HEK293 (cell line): ENCODE results near the gene KLHL17.
A peak's percentile ranks its signal among the peaks of the same experiment; 100 is the strongest.

ENCODE experiments used
- HOXD13 ChIP-seq: sonication (generic); formaldehyde crosslinking; IDR thresholded peaks from 2 replicates; pipeline ENCODE4 v1.8.0; 2022; ENCODE audit warnings: missing genetic modification reagents, borderline replicate concordance
- KLF1 ChIP-seq: fragments of 450-650 bp; formaldehyde crosslinking; IDR thresholded peaks from 2 replicates; pipeline ENCODE4 v1.5.1; 2016; ENCODE audit warnings: missing biosample characterization, missing genetic modification characterization
- KLF8 ChIP-seq: fragments of 450-650 bp; formaldehyde crosslinking; IDR thresholded peaks from 2 replicates; pipeline ENCODE4 v1.5.1; 2016; ENCODE audit warnings: missing biosample characterization, missing genetic modification characterization
- MEIS1 ChIP-seq: sonication (generic); formaldehyde crosslinking; IDR thresholded peaks from 2 replicates; pipeline ENCODE4 v1.8.1; 2022; ENCODE audit warnings: missing genetic modification reagents, mild to moderate bottlenecking, borderline replicate concordance
- SALL2 ChIP-seq: fragments of 450-650 bp; formaldehyde crosslinking; IDR thresholded peaks from 2 replicates; pipeline ENCODE4 v1.5.0; 2017; ENCODE audit warnings: missing biosample characterization, mild to moderate bottlenecking, missing genetic modification characterization, borderline replicate concordance
- SP7 ChIP-seq: fragments of 450-650 bp; formaldehyde crosslinking; IDR thresholded peaks from 2 replicates; pipeline ENCODE4 v1.5.1; 2016; ENCODE audit warnings: missing biosample characterization, missing genetic modification characterization
- TRIM28 ChIP-seq: IDR thresholded peaks from 2 replicates; pipeline ENCODE4 v1.6.1; 2011; ENCODE audit warnings: low read length, control low read depth, borderline replicate concordance
- ZBTB1 ChIP-seq: fragments of 450-650 bp; formaldehyde crosslinking; IDR thresholded peaks from 2 replicates; pipeline ENCODE4 v1.5.1; 2016; ENCODE audit warnings: missing biosample characterization, missing genetic modification characterization
- ZBTB21 ChIP-seq: fragments of 450-650 bp; formaldehyde crosslinking; IDR thresholded peaks from 2 replicates; pipeline ENCODE4 v1.5.1; 2017; ENCODE audit warnings: missing biosample characterization, missing genetic modification characterization
- ZBTB7A ChIP-seq: fragments of 450-650 bp; formaldehyde crosslinking; IDR thresholded peaks from 2 replicates; pipeline ENCODE4 v1.5.1; 2016; ENCODE audit warnings: low read depth, missing biosample characterization, missing genetic modification characterization
- ZBTB8A ChIP-seq: fragments of 450-650 bp; formaldehyde crosslinking; IDR thresholded peaks from 2 replicates; pipeline ENCODE4 v1.5.1; 2016; ENCODE audit warnings: missing biosample characterization, missing genetic modification characterization
- ZEB2 ChIP-seq: fragments of 450-650 bp; formaldehyde crosslinking; IDR thresholded peaks from 2 replicates; pipeline ENCODE4 v1.5.1; 2016; ENCODE audit warnings: missing biosample characterization, missing genetic modification characterization
- ZNF138 ChIP-seq: fragments of 450-650 bp; formaldehyde crosslinking; IDR thresholded peaks from 2 replicates; pipeline ENCODE4 v1.5.1; 2016; ENCODE audit warnings: missing biosample characterization, missing genetic modification characterization, borderline replicate concordance
- ZNF155 ChIP-seq: fragments of 450-650 bp; formaldehyde crosslinking; IDR thresholded peaks from 2 replicates; pipeline ENCODE4 v1.5.1; 2016; ENCODE audit warnings: missing biosample characterization, missing genetic modification characterization
- ZNF274 ChIP-seq, 2 experiments: fragments of 200-500 bp in 1 of 2; fragments of 450-650 bp in 1 of 2; sonication (Bioruptor generic) in 1 of 2; formaldehyde crosslinking in 1 of 2; IDR thresholded peaks; 2 replicates each; pipeline versions ENCODE4 v1.5.1 to v1.6.1; 2014 to 2016; ENCODE audit warnings: borderline replicate concordance in 1 of 2, inconsistent platforms in 1 of 2, low read length in 1 of 2, missing biosample characterization in 1 of 2, missing genetic modification characterization in 1 of 2
- ZNF350 ChIP-seq: fragments of 450-650 bp; formaldehyde crosslinking; IDR thresholded peaks from 2 replicates; pipeline ENCODE4 v1.5.0; 2017; ENCODE audit warnings: missing biosample characterization, mild to moderate bottlenecking, missing genetic modification characterization
- ZNF394 ChIP-seq: fragments of 450-650 bp; formaldehyde crosslinking; IDR thresholded peaks from 2 replicates; pipeline ENCODE4 v1.5.1; 2016; ENCODE audit warnings: missing biosample characterization, missing genetic modification characterization, mild to moderate bottlenecking, moderate library complexity, borderline replicate concordance
- ZNF416 ChIP-seq: fragments of 450-650 bp; formaldehyde crosslinking; IDR thresholded peaks from 2 replicates; pipeline ENCODE4 v1.5.1; 2016; ENCODE audit warnings: missing biosample characterization, missing genetic modification characterization
- ZNF48 ChIP-seq: fragments of 450-650 bp; formaldehyde crosslinking; IDR thresholded peaks from 2 replicates; pipeline ENCODE4 v1.5.1; 2016; ENCODE audit warnings: missing biosample characterization, missing genetic modification characterization
- ZNF514 ChIP-seq: fragments of 450-650 bp; formaldehyde crosslinking; IDR thresholded peaks from 2 replicates; pipeline ENCODE4 v1.5.1; 2016; ENCODE audit warnings: missing biosample characterization, missing genetic modification characterization
- ZNF529 ChIP-seq: fragments of 450-650 bp; formaldehyde crosslinking; IDR thresholded peaks from 2 replicates; pipeline ENCODE4 v1.5.1; 2017; ENCODE audit warnings: missing genetic modification characterization, missing biosample characterization; ENCODE audit not compliant: insufficient replicate concordance
- ZNF555 ChIP-seq: fragments of 450-650 bp; formaldehyde crosslinking; conservative IDR thresholded peaks from 2 replicates; pipeline ENCODE4 v1.5.1; 2017; ENCODE audit warnings: missing biosample characterization, mild to moderate bottlenecking, missing genetic modification characterization, inconsistent platforms
- ZNF560 ChIP-seq: fragments of 450-650 bp; formaldehyde crosslinking; IDR thresholded peaks from 2 replicates; pipeline ENCODE4 v1.5.1; 2017; ENCODE audit warnings: missing biosample characterization, missing genetic modification characterization, borderline replicate concordance
- ZNF670 ChIP-seq: fragments of 450-650 bp; formaldehyde crosslinking; IDR thresholded peaks from 2 replicates; pipeline ENCODE4 v1.5.1; 2016; ENCODE audit warnings: missing biosample characterization, missing genetic modification characterization, low read depth
- ZNF677 ChIP-seq: fragments of 450-650 bp; IDR thresholded peaks from 2 replicates; pipeline ENCODE4 v1.5.0; 2018; ENCODE audit warnings: missing biosample characterization, mild to moderate bottlenecking, missing genetic modification characterization, moderate library complexity
- ZNF785 ChIP-seq: fragments of 450-650 bp; formaldehyde crosslinking; IDR thresholded peaks from 2 replicates; pipeline ENCODE4 v1.5.1; 2016; ENCODE audit warnings: missing biosample characterization, missing genetic modification characterization
- ZNF837 ChIP-seq: fragments of 450-650 bp; formaldehyde crosslinking; IDR thresholded peaks from 2 replicates; pipeline ENCODE4 v1.5.1; 2016; ENCODE audit warnings: missing biosample characterization, missing genetic modification characterization
- ZNF843 ChIP-seq: fragments of 450-650 bp; formaldehyde crosslinking; IDR thresholded peaks from 2 replicates; pipeline ENCODE4 v1.5.1; 2016; ENCODE audit warnings: missing biosample characterization, missing genetic modification characterization
- ZSCAN23 ChIP-seq: fragments of 450-650 bp; formaldehyde crosslinking; IDR thresholded peaks from 2 replicates; pipeline ENCODE4 v1.5.1; 2016; ENCODE audit warnings: missing biosample characterization, missing genetic modification characterization
- ZXDB ChIP-seq: fragments of 450-650 bp; formaldehyde crosslinking; IDR thresholded peaks from 2 replicates; pipeline ENCODE4 v1.5.1; 2016; ENCODE audit warnings: missing biosample characterization, missing genetic modification characterization
- TF ChIP-seq, protein P1 (sequence below): fragments of 450-650 bp; formaldehyde crosslinking; IDR thresholded peaks from 2 replicates; pipeline ENCODE4 v1.5.1; 2016; ENCODE audit warnings: missing biosample characterization, missing genetic modification characterization
- TF ChIP-seq, protein P2 (sequence below): fragments of 450-650 bp; formaldehyde crosslinking; IDR thresholded peaks from 2 replicates; pipeline ENCODE4 v1.5.1; 2016; ENCODE audit warnings: missing biosample characterization, missing genetic modification characterization
- TF ChIP-seq, protein P3 (sequence below): fragments of 450-650 bp; formaldehyde crosslinking; IDR thresholded peaks from 2 replicates; pipeline ENCODE4 v1.5.1; 2017; ENCODE audit warnings: missing biosample characterization, missing genetic modification characterization
- TF ChIP-seq, protein P4 (sequence below): fragments of 450-650 bp; formaldehyde crosslinking; IDR thresholded peaks from 2 replicates; pipeline ENCODE4; 2016; ENCODE audit warnings: missing biosample characterization, missing genetic modification characterization

KLHL17 gene

DNA sequence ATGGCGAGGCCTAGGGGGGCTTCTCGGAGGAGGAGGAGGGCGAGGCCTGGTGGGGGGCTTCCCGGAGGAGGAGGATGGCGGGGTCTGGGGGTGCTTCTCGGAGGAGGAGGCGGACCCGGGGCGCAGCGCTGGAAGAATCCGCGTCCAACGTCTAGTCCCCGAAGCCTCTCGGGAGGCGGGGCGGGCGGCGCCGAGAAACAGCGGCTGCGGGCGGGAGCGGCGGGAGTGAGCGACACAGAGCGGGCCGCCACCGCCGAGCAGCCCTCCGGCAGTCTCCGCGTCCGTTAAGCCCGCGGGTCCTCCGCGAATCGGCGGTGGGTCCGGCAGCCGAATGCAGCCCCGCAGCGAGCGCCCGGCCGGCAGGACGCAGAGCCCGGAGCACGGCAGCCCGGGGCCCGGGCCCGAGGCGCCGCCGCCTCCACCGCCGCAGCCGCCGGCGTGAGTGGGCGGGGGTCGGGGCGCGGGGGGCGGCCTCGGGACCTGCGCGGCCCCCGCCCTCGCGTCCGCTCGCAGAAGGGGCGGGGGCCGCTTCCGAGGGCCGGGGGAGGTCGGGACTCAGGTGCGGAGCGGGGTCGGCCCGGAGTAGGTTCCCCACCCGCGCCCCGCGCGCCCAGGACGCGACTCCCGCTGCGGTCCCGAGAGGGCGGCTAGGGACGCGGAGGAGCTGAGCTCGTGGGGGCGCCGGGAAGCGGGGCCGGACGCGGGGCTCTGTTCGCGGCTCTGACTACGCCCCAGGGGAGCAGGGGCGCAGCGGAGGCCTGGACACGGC is at the start of gene KLHL17 (continued):
- TF ChIP-seq KLF1 (no peak; the same call in 1 of the 2 replicates), KLF8 (tag by site-specific recombination) (peak; percentile 80), ZNF837 (tag by site-specific recombination) (no peak), ZNF843 (tag by site-specific recombination) (no peak), TRIM28 (no peak), ZNF138 (tag by site-specific recombination) (no peak), ZNF785 (tag by site-specific recombination) (no peak), SP7 (tag by site-specific recombination) (peak; percentile 42; the same call in 1 of the 2 replicates), ZNF560 (tag by site-specific recombination) (no peak), ZXDB (tag by site-specific recombination) (no peak), ZNF350 (tag by site-specific recombination) (no peak), SALL2 (no peak), ZNF677 (tag by site-specific recombination) (no peak), ZNF155 (tag by site-specific recombination) (no peak), ZNF394 (no peak), ZBTB8A (tag by site-specific recombination) (peak; percentile 64; the same call in 1 of the 2 replicates), ZBTB1 (no peak), ZBTB7A (0 out of 2 replicates have a peak, but pooled peaks have one; percentile 52), ZNF670 (tag by site-specific recombination) (no peak), HOXD13 (no peak), ZBTB21 (tag by site-specific recombination) (no peak), MEIS1 (no peak), ZNF48 (tag by site-specific recombination) (no peak), ZNF416 (tag by site-specific recombination) (no peak), ZNF274 (IDR thresholded peaks at IDR 0.05; ENCODE audit: low read length) (no peak), ZNF274 (tag by site-specific recombination; IDR thresholded peaks at IDR 0.05; ENCODE audit: borderline replicate concordance) (no peak), ZNF529 (tag by site-specific recombination) (no peak), ZSCAN23 (tag by site-specific recombination) (no peak), ZNF514 (tag by site-specific recombination) (no peak), ZNF555 (no peak), ZEB2 (tag by site-specific recombination) (peak; percentile 75; the same call in 1 of the 2 replicates)
- TF ChIP-seq, protein P1, sequence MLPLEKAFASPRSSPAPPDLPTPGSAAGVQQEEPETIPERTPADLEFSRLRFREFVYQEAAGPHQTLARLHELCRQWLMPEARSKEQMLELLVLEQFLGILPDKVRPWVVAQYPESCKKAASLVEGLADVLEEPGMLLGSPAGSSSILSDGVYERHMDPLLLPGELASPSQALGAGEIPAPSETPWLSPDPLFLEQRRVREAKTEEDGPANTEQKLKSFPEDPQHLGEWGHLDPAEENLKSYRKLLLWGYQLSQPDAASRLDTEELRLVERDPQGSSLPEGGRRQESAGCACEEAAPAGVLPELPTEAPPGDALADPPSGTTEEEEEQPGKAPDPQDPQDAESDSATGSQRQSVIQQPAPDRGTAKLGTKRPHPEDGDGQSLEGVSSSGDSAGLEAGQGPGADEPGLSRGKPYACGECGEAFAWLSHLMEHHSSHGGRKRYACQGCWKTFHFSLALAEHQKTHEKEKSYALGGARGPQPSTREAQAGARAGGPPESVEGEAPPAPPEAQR = no peak
- TF ChIP-seq, protein P2, sequence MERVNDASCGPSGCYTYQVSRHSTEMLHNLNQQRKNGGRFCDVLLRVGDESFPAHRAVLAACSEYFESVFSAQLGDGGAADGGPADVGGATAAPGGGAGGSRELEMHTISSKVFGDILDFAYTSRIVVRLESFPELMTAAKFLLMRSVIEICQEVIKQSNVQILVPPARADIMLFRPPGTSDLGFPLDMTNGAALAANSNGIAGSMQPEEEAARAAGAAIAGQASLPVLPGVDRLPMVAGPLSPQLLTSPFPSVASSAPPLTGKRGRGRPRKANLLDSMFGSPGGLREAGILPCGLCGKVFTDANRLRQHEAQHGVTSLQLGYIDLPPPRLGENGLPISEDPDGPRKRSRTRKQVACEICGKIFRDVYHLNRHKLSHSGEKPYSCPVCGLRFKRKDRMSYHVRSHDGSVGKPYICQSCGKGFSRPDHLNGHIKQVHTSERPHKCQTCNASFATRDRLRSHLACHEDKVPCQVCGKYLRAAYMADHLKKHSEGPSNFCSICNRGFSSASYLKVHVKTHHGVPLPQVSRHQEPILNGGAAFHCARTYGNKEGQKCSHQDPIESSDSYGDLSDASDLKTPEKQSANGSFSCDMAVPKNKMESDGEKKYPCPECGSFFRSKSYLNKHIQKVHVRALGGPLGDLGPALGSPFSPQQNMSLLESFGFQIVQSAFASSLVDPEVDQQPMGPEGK (tag by site-specific recombination) = no peak; the same call in none of the 2 replicates
- TF ChIP-seq, protein P3, sequence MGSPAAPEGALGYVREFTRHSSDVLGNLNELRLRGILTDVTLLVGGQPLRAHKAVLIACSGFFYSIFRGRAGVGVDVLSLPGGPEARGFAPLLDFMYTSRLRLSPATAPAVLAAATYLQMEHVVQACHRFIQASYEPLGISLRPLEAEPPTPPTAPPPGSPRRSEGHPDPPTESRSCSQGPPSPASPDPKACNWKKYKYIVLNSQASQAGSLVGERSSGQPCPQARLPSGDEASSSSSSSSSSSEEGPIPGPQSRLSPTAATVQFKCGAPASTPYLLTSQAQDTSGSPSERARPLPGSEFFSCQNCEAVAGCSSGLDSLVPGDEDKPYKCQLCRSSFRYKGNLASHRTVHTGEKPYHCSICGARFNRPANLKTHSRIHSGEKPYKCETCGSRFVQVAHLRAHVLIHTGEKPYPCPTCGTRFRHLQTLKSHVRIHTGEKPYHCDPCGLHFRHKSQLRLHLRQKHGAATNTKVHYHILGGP (tag by site-specific recombination) = no peak
- TF ChIP-seq, protein P4, sequence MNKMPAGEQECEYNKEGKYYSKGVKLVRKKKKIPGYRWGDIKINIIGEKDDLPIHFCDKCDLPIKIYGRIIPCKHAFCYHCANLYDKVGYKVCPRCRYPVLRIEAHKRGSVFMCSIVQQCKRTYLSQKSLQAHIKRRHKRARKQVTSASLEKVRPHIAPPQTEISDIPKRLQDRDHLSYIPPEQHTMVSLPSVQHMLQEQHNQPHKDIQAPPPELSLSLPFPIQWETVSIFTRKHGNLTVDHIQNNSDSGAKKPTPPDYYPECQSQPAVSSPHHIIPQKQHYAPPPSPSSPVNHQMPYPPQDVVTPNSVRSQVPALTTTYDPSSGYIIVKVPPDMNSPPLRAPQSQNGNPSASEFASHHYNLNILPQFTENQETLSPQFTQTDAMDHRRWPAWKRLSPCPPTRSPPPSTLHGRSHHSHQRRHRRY (tag by site-specific recombination) = no peak
